Effector CD8-positive, alpha-beta T cell (primary cell): ENCODE data around the gene IPO5.

Source experiments
- DNase-seq: peaks from one replicate; lab custom pipeline; 2025; lab: John Stamatoyannopoulos, UW

IPO5 gene

DNA sequence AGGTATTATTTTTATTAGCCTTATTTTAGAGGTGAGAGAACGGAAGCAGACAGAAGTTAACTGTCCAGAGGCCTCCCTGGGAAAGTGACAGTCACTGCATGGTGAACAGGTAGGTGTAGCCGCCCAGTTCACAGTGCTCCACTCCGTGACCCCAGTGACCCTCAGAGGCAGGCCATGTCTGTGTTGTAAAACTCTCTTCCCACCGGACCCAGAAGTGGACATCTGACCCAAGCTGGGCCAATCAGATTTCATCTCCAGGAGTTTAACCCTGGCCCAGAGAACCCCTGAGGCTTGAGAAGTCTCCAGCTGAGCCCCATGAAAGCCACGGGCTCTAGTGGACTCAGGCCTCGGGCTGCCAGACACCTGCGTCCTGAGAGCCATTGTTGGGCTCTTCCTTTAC lies 105.8 kb downstream of the IPO5 start:
- no peak for DNase-seq

DNA sequence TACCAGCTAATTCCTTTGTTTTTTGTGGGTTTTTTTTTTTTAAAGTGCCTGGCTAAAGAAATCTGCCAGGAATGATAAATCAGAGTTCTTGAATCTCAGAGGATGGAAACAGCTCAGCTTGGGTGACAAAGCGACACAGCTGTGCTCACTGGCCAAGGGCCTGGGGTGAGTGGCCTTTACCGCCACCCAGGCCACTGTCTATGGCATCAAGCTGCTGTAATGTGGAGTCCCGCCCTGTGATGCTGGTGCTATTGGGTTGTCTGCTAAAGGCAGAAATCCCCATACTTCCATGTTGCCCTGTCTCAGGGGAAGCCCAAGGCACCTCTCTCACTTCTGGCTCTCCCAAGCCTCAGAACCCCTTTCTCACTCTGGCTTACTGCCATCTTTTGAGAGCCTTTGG lies 106.8 kb downstream of the IPO5 start:
- DNase-seq: no peak

DNA sequence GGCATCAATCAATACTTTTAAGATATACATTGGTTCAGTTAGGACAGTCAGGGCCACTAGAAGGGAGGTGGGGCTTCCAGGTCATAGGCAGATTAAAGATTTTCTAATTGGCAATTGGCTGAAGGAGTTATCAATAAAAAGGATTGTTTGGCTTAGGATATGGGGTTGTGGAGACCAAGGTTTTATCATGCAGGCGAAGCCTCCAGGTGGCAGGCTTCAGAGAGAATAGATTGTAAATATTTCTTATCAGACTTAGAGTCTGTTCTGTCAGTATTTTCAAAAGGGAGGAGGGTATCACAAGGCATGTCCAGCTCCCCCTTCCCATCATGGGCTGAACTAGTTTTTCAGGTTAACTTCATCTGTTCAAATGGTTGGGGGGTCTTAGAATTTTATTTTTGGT lies 112.0 kb downstream of the IPO5 start:
- no peak for DNase-seq

DNA sequence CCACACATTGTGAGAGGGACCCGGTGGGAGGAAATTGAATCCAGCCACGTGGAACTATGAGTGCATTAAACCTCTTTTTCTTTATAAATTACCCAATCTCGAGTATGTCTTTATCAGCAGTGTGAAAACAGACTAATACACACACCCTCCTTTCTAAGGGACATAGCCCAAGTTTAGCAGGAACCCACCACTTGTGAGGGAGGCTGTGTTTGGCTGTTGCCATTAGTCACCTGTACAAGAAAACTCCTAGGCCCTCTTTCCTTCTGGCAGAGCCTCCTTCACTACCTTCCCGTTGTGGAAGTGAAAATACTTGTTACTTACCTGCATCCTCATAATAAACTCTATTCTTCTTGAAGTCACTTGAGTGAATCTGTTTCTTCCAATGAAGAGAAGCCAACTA lies 113.2 kb downstream of the IPO5 start:
- no peak for DNase-seq

DNA sequence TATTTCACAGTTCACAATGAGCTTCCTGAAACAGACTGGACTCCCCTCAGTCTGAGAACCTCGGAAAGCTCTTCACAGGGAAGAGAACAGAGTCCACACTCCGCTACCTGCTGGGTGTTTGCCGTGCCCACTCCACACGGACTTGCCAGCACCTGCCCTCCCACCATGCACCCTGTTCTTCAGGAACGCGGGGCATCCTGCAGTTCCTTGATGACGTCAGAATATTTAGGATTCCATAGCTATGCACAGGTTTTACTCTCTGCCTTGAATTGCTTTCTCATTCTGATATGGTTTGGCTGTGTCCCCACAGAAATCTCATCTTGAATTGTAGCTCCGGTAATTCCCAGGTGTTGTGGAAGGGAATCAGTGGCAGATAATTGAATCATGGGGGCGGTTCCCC lies 115.0 kb downstream of the IPO5 start:
- no peak for DNase-seq

DNA sequence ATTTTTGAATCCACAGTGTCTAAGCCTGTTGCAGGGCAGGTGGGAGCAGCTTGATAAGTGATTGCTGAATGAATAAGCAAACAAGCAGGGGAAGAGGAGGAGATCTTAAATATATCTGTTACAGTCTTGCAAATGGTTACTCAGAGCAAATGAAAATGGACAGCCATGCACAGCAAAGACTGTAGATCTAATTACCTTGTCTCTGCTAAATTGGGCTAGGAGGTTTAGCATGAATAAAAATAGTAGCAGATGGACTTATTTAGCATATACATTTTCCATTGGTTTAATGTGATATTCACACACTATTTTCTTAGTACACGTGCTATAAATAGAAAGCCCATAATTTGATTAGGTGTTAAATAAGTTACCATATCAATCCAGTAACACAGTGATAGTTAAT lies 116.5 kb downstream of the IPO5 start:
- no peak for DNase-seq

DNA sequence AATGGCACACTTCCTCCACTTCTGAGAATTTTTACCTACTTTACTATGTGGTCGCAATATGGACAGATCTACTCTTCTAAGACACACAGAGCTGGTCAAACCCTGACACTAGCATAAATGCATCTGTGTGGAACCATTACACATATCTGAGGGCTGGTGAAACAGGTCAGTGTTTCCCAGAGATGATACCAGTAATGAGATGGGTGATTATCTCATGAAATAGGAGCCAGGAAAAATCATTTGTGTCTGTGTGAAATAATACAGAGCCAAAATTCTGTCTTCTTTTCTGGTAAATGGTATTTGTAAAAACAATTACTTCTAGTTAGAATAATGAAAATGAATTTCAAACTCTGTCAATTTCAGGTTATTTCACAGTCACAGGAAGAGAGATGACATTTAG lies 117.8 kb downstream of the IPO5 start:
- no peak for DNase-seq

DNA sequence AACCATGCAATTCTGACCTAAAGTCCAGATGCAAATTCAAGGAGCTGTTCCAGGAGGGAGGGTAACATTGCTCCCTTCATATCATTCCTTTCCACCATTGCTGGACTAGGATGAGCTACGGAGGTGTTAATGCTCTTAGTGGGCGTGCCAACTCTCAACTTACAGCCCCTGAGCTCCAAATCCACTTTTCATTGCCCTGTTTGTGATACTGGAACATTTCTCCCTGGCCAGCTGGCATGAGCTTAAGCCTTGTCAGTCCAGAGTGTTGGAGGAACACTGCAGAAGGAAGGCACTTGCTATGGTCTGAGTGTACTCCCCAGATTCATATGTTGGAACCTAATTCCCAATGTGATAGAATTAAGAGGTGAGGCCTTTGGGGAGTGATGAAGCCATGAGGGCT lies 119.0 kb downstream of the IPO5 start:
- no peak for DNase-seq
